Fibroblast of villous mesenchyme (primary cell): ENCODE results near the gene RGS6. TPM values are rescaled to one million over a fixed set of nuclear protein-coding genes. Genes with fewer than 3 reads are reported as not detected.

Experiments used
- DNase-seq: peaks from one replicate; pipeline ENCODE4 v3.0.0-alpha.2; 2010; ENCODE audit warnings: low read depth
- H3K4me3 ChIP-seq: 2 replicates; pipeline ENCODE4 v1.5.1; 2011; ENCODE audit warnings: low read depth, mild to moderate bottlenecking, low read length
- CTCF ChIP-seq: IDR thresholded peaks from 2 replicates; pipeline ENCODE4 v1.5.1; 2012; ENCODE audit warnings: low read depth, mild to moderate bottlenecking, low read length; ENCODE audit not compliant: insufficient read depth
- total RNA-seq: library from RNA; depleted of rRNA; stranded (reverse); fragments of >200 nt; gene quantifications from 2 replicates; pipeline ENCODE4 v1.2.3, GENCODE V29; 2012

The RGS6 gene
- total RNA-seq, 1 donor = not detected

GRCh38 chr14:72026536-72026935 lies 94.3 kb downstream of the RGS6 start:
- H3K4me3 ChIP-seq = no peak overlapping the region
- DNase-seq = no peak
- TF ChIP-seq CTCF = no peak

GRCh38 chr14:72027061-72027460 lies 94.8 kb downstream of the RGS6 start:
- no peak for TF ChIP-seq CTCF
- DNase-seq = no peak
- no peak overlapping the region for H3K4me3 ChIP-seq

- H3K4me3 ChIP-seq = no peak overlapping the region
- no peak for DNase-seq
- TF ChIP-seq CTCF = no peak
Measured at GRCh38 chr14:72033365-72033764, 101.1 kb downstream of the RGS6 start.

- no peak overlapping the region for H3K4me3 ChIP-seq
- DNase-seq = no peak
- TF ChIP-seq CTCF = no peak
Measured at GRCh38 chr14:72040528-72040927, 108.3 kb downstream of the RGS6 start.

- TF ChIP-seq CTCF = no peak
- no peak for DNase-seq
- no peak overlapping the region for H3K4me3 ChIP-seq
Measured at GRCh38 chr14:72045271-72045670, 113.0 kb downstream of the RGS6 start.

- DNase-seq = no peak
- no peak overlapping the region for H3K4me3 ChIP-seq
- TF ChIP-seq CTCF = no peak
Measured at GRCh38 chr14:72045885-72046284, 113.7 kb downstream of the RGS6 start.

- DNase-seq = no peak
- H3K4me3 ChIP-seq = no peak overlapping the region
- no peak for TF ChIP-seq CTCF
Measured at GRCh38 chr14:72049462-72049861, 117.2 kb downstream of the RGS6 start.
